Measurements from ENCODE around the gene ROBO2.

DNA sequence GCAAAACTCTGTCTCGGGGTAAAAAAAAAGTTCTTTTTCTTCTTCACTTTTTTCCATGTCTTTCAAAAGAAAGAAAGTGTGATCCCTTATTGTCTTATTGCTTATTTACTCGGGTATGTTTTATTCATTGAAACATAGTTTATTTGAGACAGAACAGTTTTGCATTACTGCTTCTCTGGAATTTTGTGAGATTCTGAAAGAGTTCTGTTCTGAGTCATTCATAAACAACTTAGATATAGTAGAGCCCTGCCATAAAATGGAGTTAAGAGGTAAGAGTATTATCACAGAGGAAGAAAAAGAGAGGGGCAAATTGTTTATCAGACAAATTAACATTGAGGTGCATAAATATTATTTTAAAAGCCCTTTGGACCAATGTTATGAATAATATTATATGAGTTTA, 522.2 kb downstream of the ROBO2 start:
- no peak for TF ChIP-seq MZF1 (tag by site-specific recombination; IDR thresholded peaks at IDR 0.05; ENCODE audit: borderline replicate concordance)
- TF ChIP-seq ZNF426 (tag by site-specific recombination; IDR thresholded peaks at IDR 0.05) = no peak
- TF ChIP-seq ZNF544 (tag by site-specific recombination; IDR thresholded peaks at IDR 0.05) = no peak
- TF ChIP-seq, protein P1, sequence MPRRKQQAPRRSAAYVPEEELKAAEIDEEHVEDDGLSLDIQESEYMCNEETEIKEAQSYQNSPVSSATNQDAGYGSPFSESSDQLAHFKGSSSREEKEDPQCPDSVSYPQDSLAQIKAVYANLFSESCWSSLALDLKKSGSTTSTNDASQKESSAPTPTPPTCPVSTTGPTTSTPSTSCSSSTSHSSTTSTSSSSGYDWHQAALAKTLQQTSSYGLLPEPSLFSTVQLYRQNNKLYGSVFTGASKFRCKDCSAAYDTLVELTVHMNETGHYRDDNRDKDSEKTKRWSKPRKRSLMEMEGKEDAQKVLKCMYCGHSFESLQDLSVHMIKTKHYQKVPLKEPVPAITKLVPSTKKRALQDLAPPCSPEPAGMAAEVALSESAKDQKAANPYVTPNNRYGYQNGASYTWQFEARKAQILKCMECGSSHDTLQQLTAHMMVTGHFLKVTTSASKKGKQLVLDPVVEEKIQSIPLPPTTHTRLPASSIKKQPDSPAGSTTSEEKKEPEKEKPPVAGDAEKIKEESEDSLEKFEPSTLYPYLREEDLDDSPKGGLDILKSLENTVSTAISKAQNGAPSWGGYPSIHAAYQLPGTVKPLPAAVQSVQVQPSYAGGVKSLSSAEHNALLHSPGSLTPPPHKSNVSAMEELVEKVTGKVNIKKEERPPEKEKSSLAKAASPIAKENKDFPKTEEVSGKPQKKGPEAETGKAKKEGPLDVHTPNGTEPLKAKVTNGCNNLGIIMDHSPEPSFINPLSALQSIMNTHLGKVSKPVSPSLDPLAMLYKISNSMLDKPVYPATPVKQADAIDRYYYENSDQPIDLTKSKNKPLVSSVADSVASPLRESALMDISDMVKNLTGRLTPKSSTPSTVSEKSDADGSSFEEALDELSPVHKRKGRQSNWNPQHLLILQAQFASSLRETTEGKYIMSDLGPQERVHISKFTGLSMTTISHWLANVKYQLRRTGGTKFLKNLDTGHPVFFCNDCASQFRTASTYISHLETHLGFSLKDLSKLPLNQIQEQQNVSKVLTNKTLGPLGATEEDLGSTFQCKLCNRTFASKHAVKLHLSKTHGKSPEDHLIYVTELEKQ (tag by site-specific recombination; IDR thresholded peaks at IDR 0.05; ENCODE audit: borderline replicate concordance) = no peak
- TF ChIP-seq, protein P2, sequence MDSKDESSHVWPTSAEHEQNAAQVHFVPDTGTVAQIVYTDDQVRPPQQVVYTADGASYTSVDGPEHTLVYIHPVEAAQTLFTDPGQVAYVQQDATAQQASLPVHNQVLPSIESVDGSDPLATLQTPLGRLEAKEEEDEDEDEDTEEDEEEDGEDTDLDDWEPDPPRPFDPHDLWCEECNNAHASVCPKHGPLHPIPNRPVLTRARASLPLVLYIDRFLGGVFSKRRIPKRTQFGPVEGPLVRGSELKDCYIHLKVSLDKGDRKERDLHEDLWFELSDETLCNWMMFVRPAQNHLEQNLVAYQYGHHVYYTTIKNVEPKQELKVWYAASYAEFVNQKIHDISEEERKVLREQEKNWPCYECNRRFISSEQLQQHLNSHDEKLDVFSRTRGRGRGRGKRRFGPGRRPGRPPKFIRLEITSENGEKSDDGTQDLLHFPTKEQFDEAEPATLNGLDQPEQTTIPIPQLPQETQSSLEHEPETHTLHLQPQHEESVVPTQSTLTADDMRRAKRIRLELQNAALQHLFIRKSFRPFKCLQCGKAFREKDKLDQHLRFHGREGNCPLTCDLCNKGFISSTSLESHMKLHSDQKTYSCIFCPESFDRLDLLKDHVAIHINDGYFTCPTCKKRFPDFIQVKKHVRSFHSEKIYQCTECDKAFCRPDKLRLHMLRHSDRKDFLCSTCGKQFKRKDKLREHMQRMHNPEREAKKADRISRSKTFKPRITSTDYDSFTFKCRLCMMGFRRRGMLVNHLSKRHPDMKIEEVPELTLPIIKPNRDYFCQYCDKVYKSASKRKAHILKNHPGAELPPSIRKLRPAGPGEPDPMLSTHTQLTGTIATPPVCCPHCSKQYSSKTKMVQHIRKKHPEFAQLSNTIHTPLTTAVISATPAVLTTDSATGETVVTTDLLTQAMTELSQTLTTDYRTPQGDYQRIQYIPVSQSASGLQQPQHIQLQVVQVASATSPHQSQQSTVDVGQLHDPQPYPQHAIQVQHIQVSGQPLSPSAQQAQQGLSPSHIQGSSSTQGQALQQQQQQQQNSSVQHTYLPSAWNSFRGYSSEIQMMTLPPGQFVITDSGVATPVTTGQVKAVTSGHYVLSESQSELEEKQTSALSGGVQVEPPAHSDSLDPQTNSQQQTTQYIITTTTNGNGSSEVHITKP (tag by site-specific recombination; IDR thresholded peaks at IDR 0.05) = no peak
- TF ChIP-seq, protein P3, sequence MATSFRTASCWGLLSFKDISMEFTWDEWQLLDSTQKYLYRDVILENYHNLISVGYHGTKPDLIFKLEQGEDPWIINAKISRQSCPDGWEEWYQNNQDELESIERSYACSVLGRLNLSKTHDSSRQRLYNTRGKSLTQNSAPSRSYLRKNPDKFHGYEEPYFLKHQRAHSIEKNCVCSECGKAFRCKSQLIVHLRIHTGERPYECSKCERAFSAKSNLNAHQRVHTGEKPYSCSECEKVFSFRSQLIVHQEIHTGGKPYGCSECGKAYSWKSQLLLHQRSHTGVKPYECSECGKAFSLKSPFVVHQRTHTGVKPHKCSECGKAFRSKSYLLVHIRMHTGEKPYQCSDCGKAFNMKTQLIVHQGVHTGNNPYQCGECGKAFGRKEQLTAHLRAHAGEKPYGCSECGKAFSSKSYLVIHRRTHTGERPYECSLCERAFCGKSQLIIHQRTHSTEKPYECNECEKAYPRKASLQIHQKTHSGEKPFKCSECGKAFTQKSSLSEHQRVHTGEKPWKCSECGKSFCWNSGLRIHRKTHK (tag by site-specific recombination; IDR thresholded peaks at IDR 0.05) = no peak

Measured in HEK293 (cell line).